Kidney (tissue), 14 donors: ENCODE results near the gene CCDC88B. TPM values are rescaled to one million over a fixed set of nuclear protein-coding genes. Genes with fewer than 3 reads are reported as not detected.
"Not testable (repeated sequence)": the region's sequence is repeated elsewhere in the genome, so short reads cannot be mapped to it uniquely, and the experiment has no call there.

Source experiments
- DNase-seq, 5 donors: peaks; one replicate each; pipeline ENCODE4 v3.0.0-alpha.2; 2013 to 2020
- FAIRE-seq: peaks from 2 replicates; lab custom pipeline; 2012; peaks lifted over from hg19 to GRCh38; lab: Jason Lieb, UNC
- H3K27ac ChIP-seq, 2 donors: one replicate each; pipeline ENCODE4 v1.7.0; 2013; ENCODE audit warnings: low read depth in 2 of 2, low read length in 2 of 2, inconsistent platforms in 1 of 2
- H3K27me3 ChIP-seq: one replicate; pipeline ENCODE4 v1.7.1; 2013; ENCODE audit warnings: low read length, inconsistent platforms; ENCODE audit not compliant: control insufficient read depth, insufficient read depth
- H3K36me3 ChIP-seq, 3 donors: one replicate each; pipeline versions ENCODE4 v1.7.0 to v1.7.1; 2013; ENCODE audit warnings: low read length in 3 of 3, control low read depth in 1 of 3, inconsistent platforms in 1 of 3; ENCODE audit not compliant: insufficient read depth in 3 of 3, control insufficient read depth in 2 of 3
- H3K4me1 ChIP-seq, 3 donors: one replicate each; pipeline versions ENCODE4 v1.7.0 to v1.7.1; 2013; ENCODE audit warnings: low read length in 3 of 3, inconsistent platforms in 1 of 3, low read depth in 1 of 3; ENCODE audit not compliant: control insufficient read depth in 2 of 3, insufficient read depth in 2 of 3
- H3K4me3 ChIP-seq, 3 donors: one replicate each; pipeline versions ENCODE4 v1.7.0 to v1.8.1; 2013; ENCODE audit warnings: low read length in 3 of 3, control low read depth in 1 of 3, inconsistent platforms in 1 of 3
- H3K9ac ChIP-seq, 3 donors: one replicate each; pipeline versions ENCODE4 v1.7.0 to v1.7.1; 2013; ENCODE audit warnings: low read length in 3 of 3, control low read depth in 1 of 3, inconsistent platforms in 1 of 3
- H3K9me3 ChIP-seq, 3 donors: one replicate each; pipeline versions ENCODE4 v1.7.0 to v1.7.1; 2013; ENCODE audit warnings: low read length in 3 of 3, control low read depth in 1 of 3, inconsistent platforms in 1 of 3; ENCODE audit not compliant: control insufficient read depth in 2 of 3, insufficient read depth in 1 of 3
- CTCF ChIP-seq: IDR thresholded peaks from 3 replicates; pipeline ENCODE4 v1.5.1; 2012; ENCODE audit warnings: mild to moderate bottlenecking, moderate library complexity, borderline replicate concordance; ENCODE audit not compliant: insufficient read depth; ENCODE audit errors: extremely low read depth
- intact Hi-C: fragments of 100-400 bp; cut with DNase I; formaldehyde crosslinking; loops from one replicate; pipeline ENCODE4 v1.11.1; 2022
- polyA plus RNA-seq: library from polyadenylated mRNA; stranded (reverse); fragments of 350-450 nt; fragmentation: Illumina TruSeq; extraction: RNeasy Lipid Tissue Mini Kit (QIAGEN cat#74804); gene quantifications from one replicate; pipeline ENCODE4 v1.2.3, GENCODE V29; 2014; ENCODE audit warnings: low read depth, low replicate concordance; ENCODE audit not compliant: insufficient read depth
- total RNA-seq: library from RNA; stranded (reverse); fragmentation: NEBNext Ultra II Directional; extraction: Animal tissue kit (Norgen Biotek cat#: 25700); gene quantifications from one replicate; pipeline ENCODE4 v1.2.1, GENCODE V29; 2021
- donor health status: control.
- donor health status: control.
- donor health status: control.
- donor health status: control.
- donor health status: control.
- donor health status: DM: yes; HTN: yes; CAD: no.
- donor health status: Normal renal cell carcinoma (clear cell type).

The CCDC88B gene
- total and polyA plus RNA-seq, 2 donors from 2014 or later, result 10.0 to 13.3 TPM

GRCh38 chr11:64306563-64306875 lies 33.5 kb upstream of the CCDC88B start:
- intact Hi-C loops, result no loop called here
- no peaks in the 10 kb centered on the region for H3K9me3 ChIP-seq
- H3K27ac ChIP-seq, result peak overlapping the region; percentile 86 to 87
- DNase-seq (peak in 1 of 5 donors; percentile 42), FAIRE-seq (no peak)
- H3K4me1 ChIP-seq, result peaks cover 0 to 26% (median 13%) of the 10 kb centered on the region in 3 donors
- peaks cover 3% of the 10 kb centered on the region for H3K27me3 ChIP-seq
- H3K4me3 ChIP-seq, result peak overlapping the region; percentile 69 to 95 (median 83)
- no peak for TF ChIP-seq CTCF
- peaks cover 0 to 3% (median 0%) of the 10 kb centered on the region in 3 donors for H3K36me3 ChIP-seq
- peak overlapping the region; percentile 47 to 73 (median 59) for H3K9ac ChIP-seq

GRCh38 chr11:64306876-64307622 lies 33.0 kb upstream of the CCDC88B start:
- FAIRE-seq, result no peak
- H3K9me3 ChIP-seq, result no peaks in the 10 kb centered on the region
- no peaks in the 10 kb centered on the region for H3K27me3 ChIP-seq
- intact Hi-C loops, result no loop called here
- TF ChIP-seq CTCF, result no peak
- peak in 4 of 5 donors; percentile 49 to 85 (median 76) for DNase-seq
- H3K27ac ChIP-seq, result peak overlapping the region; percentile 86 to 87
- H3K36me3 ChIP-seq, result peaks cover 0 to 3% (median 0%) of the 10 kb centered on the region in 3 donors
- peak overlapping the region; percentile 6 to 95 (median 83) for H3K4me3 ChIP-seq
- peaks cover 0 to 26% (median 13%) of the 10 kb centered on the region in 3 donors for H3K4me1 ChIP-seq
- peak overlapping the region in 2 of 3 donors; percentile 59 to 73 for H3K9ac ChIP-seq

DNA sequence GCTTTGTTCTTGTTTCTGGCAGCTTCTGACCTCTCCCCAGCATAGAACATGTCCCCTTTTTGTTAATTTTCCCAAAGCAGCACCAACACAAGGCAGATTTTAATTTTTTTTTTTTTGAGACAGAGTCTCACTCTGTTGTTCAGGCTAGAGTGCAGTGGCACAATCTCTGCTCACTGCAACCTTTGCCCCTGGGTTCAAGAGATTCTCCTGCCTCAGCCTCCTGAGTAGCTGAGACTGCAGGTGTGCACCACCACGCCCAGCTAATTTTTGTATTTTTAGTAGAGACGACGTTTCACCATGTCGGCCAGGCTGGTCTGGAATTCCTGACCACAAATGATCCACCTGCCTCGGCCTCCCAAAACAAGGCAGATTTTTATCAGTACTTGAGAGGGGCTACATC lies 32.2 kb upstream of the CCDC88B start:
- H3K36me3 ChIP-seq, FAIRE-seq, intact Hi-C loops, H3K27me3 ChIP-seq, DNase-seq, H3K9ac ChIP-seq, H3K27ac ChIP-seq, H3K9me3 ChIP-seq: not testable (repeated sequence)
- Histone ChIP-seq H3K4me3 (peak overlapping the region in 2 of 3 donors; percentile 7 to 83), H3K4me1 (peaks cover 0 to 26% (median 13%) of the 10 kb centered on the region in 3 donors)

DNA sequence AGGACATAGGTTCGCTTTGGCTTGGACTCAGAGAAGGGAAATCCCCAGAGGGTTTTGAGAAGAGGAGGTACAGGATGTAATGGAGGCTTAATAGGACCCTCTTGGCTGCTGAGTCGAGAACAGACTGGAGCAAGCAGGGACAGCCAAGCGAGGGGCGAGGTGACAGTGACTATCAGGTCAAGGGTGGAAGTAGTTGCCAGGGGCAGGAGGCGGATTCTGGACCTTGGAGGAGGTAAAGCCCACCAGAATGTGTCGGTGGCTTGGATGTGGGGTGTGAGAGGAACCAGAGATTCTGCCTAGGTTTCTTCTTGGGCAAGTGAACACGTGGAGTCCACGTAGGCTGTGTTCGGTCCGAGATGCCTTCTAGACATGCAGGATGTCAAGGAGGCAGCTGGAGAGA lies 27.1 kb upstream of the CCDC88B start:
- intact Hi-C loops, result no loop called here
- Histone ChIP-seq H3K27me3 (no peaks in the 10 kb centered on the region), H3K4me1 (peaks cover 0 to 9% (median 5%) of the 10 kb centered on the region in 3 donors), H3K9ac (no peak overlapping the region), H3K4me3 (no peak overlapping the region), H3K9me3 (no peaks in the 10 kb centered on the region), H3K27ac (no peak overlapping the region), H3K36me3 (peaks cover 0 to 8% (median 8%) of the 10 kb centered on the region in 3 donors)
- DNase-seq, result no peak
- no peak for FAIRE-seq
- TF ChIP-seq CTCF, result no peak
